ENCODE measurements around the gene AHRR. TPM values are rescaled to one million over a fixed set of nuclear protein-coding genes. Genes with fewer than 3 reads are reported as not detected.
A peak's percentile ranks its signal among the peaks of the same experiment; 100 is the strongest.

The AHRR gene
- total RNA-seq, 2 donors from 2014 or later = 0.12 to 0.30 TPM

DNA sequence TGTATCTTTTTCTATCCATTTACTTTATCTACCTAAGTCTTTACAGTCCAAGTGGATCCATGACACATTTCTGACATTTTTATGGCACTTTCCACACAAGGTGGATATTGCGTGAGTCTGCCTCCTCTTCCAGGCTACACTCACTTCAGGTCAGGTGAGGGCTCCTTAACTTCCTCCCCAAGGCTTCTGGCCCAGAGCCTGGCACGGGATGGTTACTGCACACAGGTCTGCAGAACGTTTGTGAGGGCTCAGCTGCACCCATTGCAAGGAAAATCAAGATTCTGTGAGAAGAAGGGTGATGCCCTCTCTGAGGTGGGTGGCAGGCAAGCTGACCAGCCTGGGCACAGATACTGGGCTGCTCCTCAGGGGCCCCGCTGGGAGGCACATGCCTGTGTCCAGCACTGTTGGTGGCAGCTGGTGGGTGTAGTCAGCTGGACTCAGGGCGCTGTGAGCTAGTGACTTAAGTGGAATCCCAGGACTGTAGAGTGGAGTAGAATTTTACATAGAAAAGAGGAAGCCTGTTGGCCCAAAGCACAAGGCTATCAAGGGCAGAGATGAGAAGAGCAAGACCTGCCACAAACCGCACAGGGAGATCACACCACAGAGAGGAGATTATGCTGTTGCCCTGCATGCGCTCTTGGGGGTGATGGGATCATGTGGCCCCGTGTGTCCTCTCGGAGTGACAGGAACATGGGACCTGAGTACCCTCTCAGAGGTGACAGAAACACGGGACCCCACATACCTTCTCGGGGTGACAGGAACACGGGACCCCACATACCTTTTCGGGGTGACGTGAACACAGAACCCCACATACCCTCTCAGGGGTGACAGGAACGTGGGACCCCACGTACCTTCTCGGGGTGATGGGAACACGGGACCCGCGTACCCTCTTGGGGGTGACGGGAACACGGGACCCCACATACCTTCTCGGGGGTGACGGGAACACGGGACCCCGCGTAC, 21.3 kb downstream of the AHRR start:
- Histone ChIP-seq H3K4me3 (no peak overlapping the region), H3K27ac (no peak overlapping the region), H3K27me3 (no peaks in the 10 kb centered on the region), H3K9me3 (no peaks in the 10 kb centered on the region), H3K36me3 (no peaks in the 10 kb centered on the region), H3K4me1 (peaks cover 0 to 5% of the 10 kb centered on the region in 2 donors)
- TF ChIP-seq, protein P1, sequence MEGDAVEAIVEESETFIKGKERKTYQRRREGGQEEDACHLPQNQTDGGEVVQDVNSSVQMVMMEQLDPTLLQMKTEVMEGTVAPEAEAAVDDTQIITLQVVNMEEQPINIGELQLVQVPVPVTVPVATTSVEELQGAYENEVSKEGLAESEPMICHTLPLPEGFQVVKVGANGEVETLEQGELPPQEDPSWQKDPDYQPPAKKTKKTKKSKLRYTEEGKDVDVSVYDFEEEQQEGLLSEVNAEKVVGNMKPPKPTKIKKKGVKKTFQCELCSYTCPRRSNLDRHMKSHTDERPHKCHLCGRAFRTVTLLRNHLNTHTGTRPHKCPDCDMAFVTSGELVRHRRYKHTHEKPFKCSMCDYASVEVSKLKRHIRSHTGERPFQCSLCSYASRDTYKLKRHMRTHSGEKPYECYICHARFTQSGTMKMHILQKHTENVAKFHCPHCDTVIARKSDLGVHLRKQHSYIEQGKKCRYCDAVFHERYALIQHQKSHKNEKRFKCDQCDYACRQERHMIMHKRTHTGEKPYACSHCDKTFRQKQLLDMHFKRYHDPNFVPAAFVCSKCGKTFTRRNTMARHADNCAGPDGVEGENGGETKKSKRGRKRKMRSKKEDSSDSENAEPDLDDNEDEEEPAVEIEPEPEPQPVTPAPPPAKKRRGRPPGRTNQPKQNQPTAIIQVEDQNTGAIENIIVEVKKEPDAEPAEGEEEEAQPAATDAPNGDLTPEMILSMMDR (IDR thresholded peaks at IDR 0.05) = no peak
- DNase-seq (ENCODE audit: low spot score) = peak; percentile 43

DNA sequence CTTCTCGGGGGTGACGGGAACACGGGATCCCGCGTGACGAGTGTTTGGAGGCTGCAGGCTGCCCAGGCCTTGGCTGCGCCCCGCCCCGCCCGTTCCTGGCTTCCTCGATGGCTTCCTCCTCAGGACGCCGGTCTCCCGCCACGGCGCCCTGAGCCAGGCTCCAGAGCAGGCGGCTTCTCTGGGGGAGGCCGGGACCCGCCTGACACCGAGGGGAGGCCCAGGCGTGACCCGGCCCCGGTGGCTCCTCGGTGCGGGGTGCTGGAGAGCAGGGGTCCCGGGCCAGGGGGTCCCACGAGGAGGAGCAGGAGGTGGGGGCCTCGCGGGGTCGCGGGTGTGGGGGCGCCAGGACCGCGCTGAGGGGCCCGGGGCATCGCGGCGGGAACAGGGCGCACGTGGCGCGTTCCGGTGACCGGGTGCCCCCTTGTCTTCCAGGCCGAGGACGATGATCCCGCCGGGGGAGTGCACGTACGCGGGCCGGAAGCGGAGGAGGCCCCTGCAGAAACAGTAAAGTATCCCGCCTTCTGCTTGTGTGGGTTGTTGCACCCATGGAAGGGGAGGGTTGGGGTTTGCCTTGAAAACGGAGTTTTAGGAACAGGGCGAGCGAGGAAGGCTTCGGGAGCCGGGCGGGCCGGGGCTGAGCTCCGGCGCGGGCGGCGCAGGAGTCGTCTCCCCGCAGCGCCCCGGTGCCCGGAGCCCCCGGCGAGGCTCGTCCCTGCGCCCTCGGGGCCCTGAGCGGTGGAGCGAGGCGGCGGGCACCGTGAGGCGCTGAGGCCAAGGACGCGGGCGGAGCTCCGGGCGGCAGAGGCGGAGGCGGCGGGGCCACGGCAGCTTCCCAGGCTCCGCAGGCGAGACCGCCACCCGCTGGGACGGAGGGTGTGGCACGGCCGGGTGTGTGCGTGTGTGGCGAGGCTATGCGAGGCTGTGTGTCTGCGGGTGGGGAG, 22.2 kb downstream of the AHRR start:
- Histone ChIP-seq H3K4me1 (peaks cover 0 to 5% of the 10 kb centered on the region in 2 donors), H3K27me3 (no peaks in the 10 kb centered on the region), H3K4me3 (peak overlapping the region; percentile 28 to 52), H3K27ac (no peak overlapping the region), H3K9me3 (no peaks in the 10 kb centered on the region), H3K36me3 (no peaks in the 10 kb centered on the region)
- TF ChIP-seq, protein P1 (IDR thresholded peaks at IDR 0.05) = no peak
- peak; percentile 49 for DNase-seq (ENCODE audit: low spot score)

DNA sequence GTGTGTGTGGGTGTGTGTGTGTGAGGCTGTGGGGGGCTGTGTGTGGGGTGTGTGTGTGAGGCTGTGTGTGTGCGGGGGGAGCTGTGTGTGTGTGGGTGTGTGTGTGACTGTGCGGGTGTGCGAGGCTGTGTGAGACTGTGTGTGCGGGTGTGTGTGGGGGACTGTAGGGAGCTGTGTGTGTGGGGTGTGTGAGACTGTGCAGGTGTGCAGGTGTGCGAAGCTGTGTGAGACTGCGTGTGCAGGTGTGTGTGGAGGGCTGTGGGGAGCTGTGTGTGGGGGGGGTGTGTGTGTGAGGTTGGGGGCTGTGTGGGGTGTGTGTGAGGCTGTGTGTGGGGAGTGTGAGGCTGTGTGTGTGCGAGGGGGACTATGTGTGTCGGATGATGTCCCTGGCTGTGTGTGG, 23.2 kb downstream of the AHRR start:
- Histone ChIP-seq H3K27me3 (no peaks in the 10 kb centered on the region), H3K36me3 (no peaks in the 10 kb centered on the region), H3K9me3 (no peaks in the 10 kb centered on the region), H3K4me3 (no peak overlapping the region), H3K4me1 (peaks cover 0 to 5% of the 10 kb centered on the region in 2 donors), H3K27ac (no peak overlapping the region)
- no peak for DNase-seq (ENCODE audit: low spot score)
- TF ChIP-seq, protein P1 (IDR thresholded peaks at IDR 0.05) = no peak

DNA sequence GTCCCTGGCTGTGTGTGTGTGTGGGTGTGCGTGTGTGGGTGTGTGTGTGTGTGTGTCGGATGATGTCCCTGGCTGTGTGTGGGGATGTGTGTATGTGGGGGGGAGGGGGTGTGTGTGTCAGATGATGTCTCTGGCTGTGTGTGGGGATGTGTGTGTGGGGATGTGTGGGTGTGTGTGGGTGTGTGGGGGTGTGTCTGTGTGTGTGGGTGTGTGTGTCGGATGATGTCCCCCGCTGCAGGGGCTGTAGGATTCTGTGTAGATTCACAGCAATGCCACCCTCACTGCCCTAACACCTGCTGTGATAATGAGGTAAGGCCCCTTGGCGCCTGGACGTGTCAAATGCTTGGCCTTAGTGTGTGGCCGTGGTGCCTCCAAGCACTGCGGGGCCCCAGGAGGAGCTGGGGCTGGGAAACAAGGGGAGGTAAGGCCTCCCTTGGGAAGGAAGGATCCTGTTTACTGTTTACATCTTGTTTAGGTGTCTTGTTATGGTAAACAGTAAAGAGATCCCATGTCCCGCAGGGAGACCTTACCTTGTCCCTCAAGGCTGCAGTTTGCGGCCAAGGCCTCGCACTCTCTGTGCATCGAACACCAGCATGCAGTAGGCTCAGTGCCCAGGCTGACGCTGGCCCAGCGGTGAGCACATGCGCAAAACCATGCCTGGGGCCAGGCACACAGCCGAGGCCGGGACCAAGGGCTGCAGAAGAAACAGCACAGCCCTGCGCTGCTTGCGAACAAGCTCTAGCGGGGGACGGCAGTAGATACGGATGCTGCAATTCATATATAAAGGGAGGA, 24.1 kb downstream of the AHRR start:
- H3K27me3 ChIP-seq = no peaks in the 10 kb centered on the region
- H3K36me3 ChIP-seq = no peaks in the 10 kb centered on the region
- H3K9me3 ChIP-seq = no peaks in the 10 kb centered on the region
- no peak overlapping the region for H3K27ac ChIP-seq
- peaks cover 0 to 5% of the 10 kb centered on the region in 2 donors for H3K4me1 ChIP-seq
- H3K4me3 ChIP-seq = no peak overlapping the region
- DNase-seq (ENCODE audit: low spot score) = peak; percentile 38
- TF ChIP-seq, protein P1 (IDR thresholded peaks at IDR 0.05) = no peak
